GM12878 (cell line): ENCODE data around the gene ARMC9. TPM values are rescaled to one million over a fixed set of nuclear protein-coding genes. Genes with fewer than 3 reads are reported as not detected.

Experiments used
- ATAC-seq: fragments of 200-7000 bp; cut with Tn5 transposase; 3 replicates; pipeline ENCODE4 v1.9.1; 2020; ENCODE audit warnings: mild to moderate bottlenecking, moderate library complexity
- BruUV-seq: library from RNA; stranded (reverse); fragments of 400-500 nt; replicated peaks from 2 replicates; lab custom pipeline; 2021; lab: Mats Ljungman, UMichigan
- CTCF ChIA-PET: fragments of 300-600 bp; sonication (Branson Sonifier 250); formaldehyde crosslinking; extraction: SDS; loops from one replicate; lab custom pipeline; 2021; ENCODE audit warnings: inconsistent platforms; lab: Yijun Ruan, JAX
- POLR2A ChIA-PET: fragments of 350-600 bp; formaldehyde crosslinking; extraction: SDS; loops from one replicate; lab custom pipeline; 2021; ENCODE audit warnings: inconsistent platforms; lab: Charles Lee
- RAD21 ChIA-PET: fragments of 300-600 bp; sonication (Branson Sonifier 250); formaldehyde crosslinking; loops from one replicate; lab custom pipeline; 2023; ENCODE audit warnings: antibody characterized with exemption; ENCODE audit not compliant: unreplicated experiment; lab: Charles Lee
- SMC1A ChIA-PET: fragments of 300-600 bp; sonication (Branson Sonifier 250); formaldehyde crosslinking; loops from one replicate; lab custom pipeline; 2023; ENCODE audit not compliant: unreplicated experiment, uncharacterized antibody; lab: Charles Lee
- DNase-seq: peaks from one replicate; pipeline ENCODE4 v3.0.0-alpha.2; 2011; ENCODE audit warnings: low read depth, low spot score
- FAIRE-seq: peaks from 3 replicates; lab custom pipeline; 2011; peaks lifted over from hg19 to GRCh38; lab: Jason Lieb, UNC
- H2AFZ ChIP-seq: 2 replicates; pipeline ENCODE4 v1.6.0; 2011; ENCODE audit warnings: low read depth, low read length, control low read depth; ENCODE audit not compliant: control insufficient read depth
- H3K27ac ChIP-seq: 2 replicates; pipeline ENCODE4 v1.5.1; 2011; ENCODE audit warnings: control low read depth; ENCODE audit not compliant: control insufficient read depth, insufficient read depth
- H3K27me3 ChIP-seq, 2 experiments: replicated peaks in 1 of 2; 2 replicates each; pipeline versions ENCODE4 v1.6.0 to v1.6.1; 2011; ENCODE audit warnings: low read length in 1 of 2; ENCODE audit not compliant: control insufficient read depth in 2 of 2, insufficient read depth in 2 of 2
- H3K36me3 ChIP-seq, 2 experiments: 2 replicates each; pipeline ENCODE4 v1.5.1; 2011; ENCODE audit warnings: low read length in 1 of 2; ENCODE audit not compliant: control insufficient read depth in 2 of 2, insufficient read depth in 2 of 2
- H3K4me1 ChIP-seq: 2 replicates; pipeline ENCODE4 v1.6.1; 2011; ENCODE audit warnings: mild to moderate bottlenecking, low read length, moderate library complexity, mixed read lengths; ENCODE audit not compliant: control insufficient read depth, insufficient read depth
- H3K4me2 ChIP-seq: 2 replicates; pipeline ENCODE4 v1.6.0; 2011; ENCODE audit warnings: control low read depth; ENCODE audit not compliant: control insufficient read depth, insufficient read depth
- H3K4me3 ChIP-seq: fragments of 200-600 bp; sonication (generic); 2 replicates; pipeline ENCODE4 v1.5.1; 2016
- H3K79me2 ChIP-seq: 2 replicates; pipeline ENCODE4 v1.6.0; 2011; ENCODE audit warnings: low read length; ENCODE audit not compliant: control insufficient read depth, insufficient read depth
- H3K9ac ChIP-seq: 2 replicates; pipeline ENCODE4 v1.8.0; 2011; ENCODE audit warnings: low read length, control low read depth, mixed read lengths; ENCODE audit not compliant: control insufficient read depth, insufficient read depth
- H3K9me3 ChIP-seq: replicated peaks from 3 replicates; pipeline ENCODE4 v1.5.1; 2011; ENCODE audit warnings: mild to moderate bottlenecking, low read length; ENCODE audit not compliant: control insufficient read depth, insufficient read depth
- H4K20me1 ChIP-seq: 2 replicates; pipeline ENCODE4 v1.6.0; 2011; ENCODE audit not compliant: control insufficient read depth, insufficient read depth
- BCL11A ChIP-seq: IDR thresholded peaks from 2 replicates; pipeline ENCODE4 v1.6.1; 2011; ENCODE audit warnings: low read depth, low read length
- CEBPB ChIP-seq, 2 experiments: fragments of 150-350 bp in 1 of 2; IDR thresholded peaks; 2 replicates each; pipeline ENCODE4 v1.6.1; 2012 to 2014; ENCODE audit warnings: low read depth in 2 of 2, low read length in 2 of 2, borderline replicate concordance in 1 of 2, inconsistent platforms in 1 of 2
- EED ChIP-seq: sonication (generic); IDR thresholded peaks from 2 replicates; pipeline ENCODE4 v1.6.1; 2016; ENCODE audit warnings: antibody characterized with exemption, low read depth
- EZH2 ChIP-seq: IDR thresholded peaks from 2 replicates; pipeline ENCODE4 v1.6.1; 2012; ENCODE audit warnings: low read depth, mild to moderate bottlenecking, control low read depth, inconsistent platforms, low read length, borderline replicate concordance; ENCODE audit not compliant: control insufficient read depth
- IKZF1 ChIP-seq: fragments of 450-650 bp; conservative IDR thresholded peaks from 2 replicates; pipeline ENCODE4 v1.6.1; 2017; ENCODE audit warnings: antibody characterized with exemption, mild to moderate bottlenecking
- KAT2A ChIP-seq: conservative IDR thresholded peaks from 2 replicates; pipeline ENCODE4 v1.6.1; 2011; ENCODE audit warnings: low read depth, low read length; ENCODE audit not compliant: control insufficient read depth
- MTA2 ChIP-seq: fragments of 450-650 bp; IDR thresholded peaks from 2 replicates; pipeline ENCODE4 v1.6.1; 2016; ENCODE audit warnings: low read depth, mild to moderate bottlenecking, moderate library complexity
- NRF1 ChIP-seq: conservative IDR thresholded peaks from 2 replicates; pipeline ENCODE4 v1.6.1; 2011; ENCODE audit warnings: mild to moderate bottlenecking, low read depth, low read length, improper control_type of control experiment
- SMARCA5 ChIP-seq: fragments of 450-650 bp; IDR thresholded peaks from 2 replicates; pipeline ENCODE4 v1.6.1; 2017; ENCODE audit warnings: mild to moderate bottlenecking
- SMC3 ChIP-seq: IDR thresholded peaks from 2 replicates; pipeline ENCODE4 v1.6.1; 2011; ENCODE audit warnings: low read length, improper control_type of control experiment, borderline replicate concordance
- SREBF1 ChIP-seq: IDR thresholded peaks from 2 replicates; pipeline ENCODE4 v1.6.1; 2012; ENCODE audit warnings: mild to moderate bottlenecking, low read length
- SUZ12 ChIP-seq: fragments of 200-600 bp; sonication (generic); IDR thresholded peaks from one replicate; pipeline ENCODE4 v1.6.1; 2018; ENCODE audit warnings: antibody characterized with exemption, mild to moderate bottlenecking; ENCODE audit not compliant: unreplicated experiment
- TAF1 ChIP-seq: IDR thresholded peaks from 2 replicates; pipeline ENCODE4 v1.6.1; 2011; ENCODE audit warnings: mild to moderate bottlenecking, low read depth, low read length, borderline replicate concordance
- YY1 ChIP-seq: IDR thresholded peaks from 2 replicates; pipeline ENCODE4 v1.6.1; 2011; ENCODE audit warnings: low read depth, mild to moderate bottlenecking, low read length
- WGBS: methylation state at CpG from one replicate; pipeline ENCODE4 v1.1.6; 2016; ENCODE audit warnings: low lambda C conversion rate; ENCODE audit not compliant: insufficient replicate concordance, insufficient coverage; ENCODE audit errors: missing lambda C conversion rate; 5-methylcytosine and 5-hydroxymethylcytosine counted together
- in situ Hi-C: fragments of 300-500 bp; cut with MboI; formaldehyde crosslinking; loops from 9 replicates; pipeline ENCODE4 v1.14.3; 2018; ENCODE audit warnings: mixed read lengths
- intact Hi-C: fragments of 100-400 bp; cut with micrococcal nuclease; formaldehyde crosslinking; loops from one replicate; pipeline ENCODE4 v1.14.2; 2022; ENCODE audit not compliant: unreplicated experiment
- polyA plus RNA-seq, 11 experiments: library from polyadenylated mRNA; depleted of rRNA in 4 of 11; unstranded in 6 of 11; stranded (reverse) in 5 of 11; fragments of >200 nt; fragmentation: Nextera tagmentation in 4 of 11; fragmentation: Illumina TruSeq in 1 of 11; extraction: Ambion mirVana in 4 of 11; extraction: Trizol in 1 of 11; gene quantifications; 1 replicate in 1 of 11; 2 replicates in 10 of 11; pipeline versions ENCODE4 v1.2.1 to v1.2.3, GENCODE V29; 2011 to 2016; ENCODE audit warnings: inconsistent platforms in 2 of 11, missing spikeins in 2 of 11, low read depth in 1 of 11
- total RNA-seq, 4 experiments: library from RNA; depleted of rRNA in 3 of 4; stranded (reverse); fragments of >200 nt in 3 of 4; fragmentation: Illumina TruSeq in 1 of 4; extraction: Trizol in 1 of 4; gene quantifications; 2 replicates each; pipeline versions ENCODE4 v1.2.1 to v1.2.3, GENCODE V29; 2013 to 2021
- TF ChIP-seq, protein P1 (sequence below): fragments of 450-650 bp; IDR thresholded peaks from 2 replicates; pipeline ENCODE4 v1.6.1; 2017; ENCODE audit warnings: antibody characterized with exemption, mild to moderate bottlenecking, moderate library complexity
- TF ChIP-seq, protein P2 (sequence below): IDR thresholded peaks from 2 replicates; pipeline ENCODE4 v1.6.1; 2012; ENCODE audit warnings: low read depth, low read length, improper control_type of control experiment

Gene ARMC9
- total and polyA plus RNA-seq, 10 of the 15 experiments (the other 5 are each of a cell fraction or from before 2014, with no cell fraction given): 3.8 to 21.8 (median 10.4) TPM

DNA sequence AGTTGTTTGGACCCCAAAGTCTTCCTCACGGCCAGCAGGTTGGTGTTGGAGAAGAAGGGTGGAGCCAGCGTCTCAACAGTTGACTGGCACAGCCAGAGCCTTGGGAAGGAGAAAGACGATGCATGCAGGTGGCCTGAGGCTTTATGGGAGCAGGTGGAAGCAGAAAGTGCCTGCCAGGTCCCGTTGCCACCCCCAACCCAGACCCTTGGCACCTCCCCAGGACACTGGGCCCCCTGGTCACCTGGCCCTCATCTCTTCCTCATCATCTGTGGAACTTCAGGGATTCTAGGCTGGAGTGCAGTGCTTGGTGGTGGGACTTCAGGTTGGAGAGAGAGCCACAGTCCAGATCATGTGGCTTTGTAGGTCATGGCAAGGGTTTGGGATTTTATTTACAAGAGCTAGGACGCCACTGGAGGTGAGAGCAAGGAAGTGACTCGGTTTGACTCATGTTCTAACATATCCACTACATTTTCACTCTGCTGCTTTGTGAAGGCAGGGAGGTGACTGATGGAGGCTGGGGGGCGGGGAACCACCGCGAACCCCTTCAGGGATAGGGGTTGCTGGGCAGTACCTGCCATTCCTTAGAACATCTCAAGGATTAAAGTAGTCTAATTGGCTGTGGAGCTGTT lies 134.6 kb downstream of the ARMC9 start:
- no peaks in the 10 kb centered on the region for H3K79me2 ChIP-seq
- ChIA-PET CTCF (no interaction called here), RAD21 (no interaction called here), POLR2A (no interaction called here), SMC1A (interaction anchor here (0.5 kb wide), 1 partner anchor 509 kb away, joined by 3 read pairs; no protein-coding TSS in a partner anchor)
- no peak overlapping the region for H2AFZ ChIP-seq
- no peaks in the 10 kb centered on the region for H3K4me1 ChIP-seq
- no peak overlapping the region for H3K9ac ChIP-seq
- DNase-seq: no peak
- H3K27me3 ChIP-seq: no peaks in the 10 kb centered on the region
- no peak for FAIRE-seq
- H4K20me1 ChIP-seq: no peaks in the 10 kb centered on the region
- in situ Hi-C loops: no loop called here
- no peak overlapping the region for H3K4me2 ChIP-seq
- BruUV-seq: no TSS peak
- WGBS: 43% methylated on average over 9 of the region's 9 CpGs
- H3K9me3 ChIP-seq: no peaks in the 10 kb centered on the region
- peaks cover 0 to 4% of the 10 kb centered on the region in 2 experiments; a peak in 2 of 4 replicates for H3K36me3 ChIP-seq
- no peak overlapping the region for H3K27ac ChIP-seq
- no peak for ATAC-seq
- intact Hi-C loops: no loop called here
- TF ChIP-seq SUZ12: no peak
- TF ChIP-seq, protein P1, sequence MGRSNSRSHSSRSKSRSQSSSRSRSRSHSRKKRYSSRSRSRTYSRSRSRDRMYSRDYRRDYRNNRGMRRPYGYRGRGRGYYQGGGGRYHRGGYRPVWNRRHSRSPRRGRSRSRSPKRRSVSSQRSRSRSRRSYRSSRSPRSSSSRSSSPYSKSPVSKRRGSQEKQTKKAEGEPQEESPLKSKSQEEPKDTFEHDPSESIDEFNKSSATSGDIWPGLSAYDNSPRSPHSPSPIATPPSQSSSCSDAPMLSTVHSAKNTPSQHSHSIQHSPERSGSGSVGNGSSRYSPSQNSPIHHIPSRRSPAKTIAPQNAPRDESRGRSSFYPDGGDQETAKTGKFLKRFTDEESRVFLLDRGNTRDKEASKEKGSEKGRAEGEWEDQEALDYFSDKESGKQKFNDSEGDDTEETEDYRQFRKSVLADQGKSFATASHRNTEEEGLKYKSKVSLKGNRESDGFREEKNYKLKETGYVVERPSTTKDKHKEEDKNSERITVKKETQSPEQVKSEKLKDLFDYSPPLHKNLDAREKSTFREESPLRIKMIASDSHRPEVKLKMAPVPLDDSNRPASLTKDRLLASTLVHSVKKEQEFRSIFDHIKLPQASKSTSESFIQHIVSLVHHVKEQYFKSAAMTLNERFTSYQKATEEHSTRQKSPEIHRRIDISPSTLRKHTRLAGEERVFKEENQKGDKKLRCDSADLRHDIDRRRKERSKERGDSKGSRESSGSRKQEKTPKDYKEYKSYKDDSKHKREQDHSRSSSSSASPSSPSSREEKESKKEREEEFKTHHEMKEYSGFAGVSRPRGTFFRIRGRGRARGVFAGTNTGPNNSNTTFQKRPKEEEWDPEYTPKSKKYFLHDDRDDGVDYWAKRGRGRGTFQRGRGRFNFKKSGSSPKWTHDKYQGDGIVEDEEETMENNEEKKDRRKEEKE: no peak
- TF ChIP-seq TAF1: no peak
- no peak for TF ChIP-seq EZH2
- no peak for TF ChIP-seq BCL11A
- TF ChIP-seq SMARCA5: no peak
- no peak for TF ChIP-seq EED
- no peak for TF ChIP-seq MTA2
- no peak for TF ChIP-seq CEBPB (IDR thresholded peaks at IDR 0.05; ENCODE audit: borderline replicate concordance in 1 of 2, low read depth in 2 of 2, low read length in 2 of 2)
- TF ChIP-seq SMC3: no peak
- no peak for TF ChIP-seq SREBF1
- TF ChIP-seq YY1: no peak
- no peak for TF ChIP-seq KAT2A
- TF ChIP-seq, protein P2, sequence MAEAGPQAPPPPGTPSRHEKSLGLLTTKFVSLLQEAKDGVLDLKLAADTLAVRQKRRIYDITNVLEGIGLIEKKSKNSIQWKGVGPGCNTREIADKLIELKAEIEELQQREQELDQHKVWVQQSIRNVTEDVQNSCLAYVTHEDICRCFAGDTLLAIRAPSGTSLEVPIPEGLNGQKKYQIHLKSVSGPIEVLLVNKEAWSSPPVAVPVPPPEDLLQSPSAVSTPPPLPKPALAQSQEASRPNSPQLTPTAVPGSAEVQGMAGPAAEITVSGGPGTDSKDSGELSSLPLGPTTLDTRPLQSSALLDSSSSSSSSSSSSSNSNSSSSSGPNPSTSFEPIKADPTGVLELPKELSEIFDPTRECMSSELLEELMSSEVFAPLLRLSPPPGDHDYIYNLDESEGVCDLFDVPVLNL: no peak
- no peak for TF ChIP-seq IKZF1
- TF ChIP-seq NRF1: no peak
- TF ChIP-seq, all 136 proteins: peak for 0
- H3K4me3 ChIP-seq: no peak overlapping the region
